ENCODE measurements around the gene OSBPL7. TPM values are rescaled to one million over a fixed set of nuclear protein-coding genes. Genes with fewer than 3 reads are reported as not detected.

The OSBPL7 gene
- total RNA-seq, 1 experiment from 2014 or later, result 20.5 TPM

GRCh38 chr17:47816111-47816735 is 5.4 kb downstream of the OSBPL7 start:
- ATAC-seq (no peak), DNase-seq (ENCODE audit: low read depth, low spot score) (no peak)
- no peak for TF ChIP-seq SP1 (IDR thresholded peaks at IDR 0.05; ENCODE audit: low read depth)
- TF ChIP-seq YY1 (IDR thresholded peaks at IDR 0.05; ENCODE audit: extremely low read depth, insufficient replicate concordance, low read depth, low read length), result no peak
- no peak for TF ChIP-seq ZBTB33 (IDR thresholded peaks at IDR 0.05; ENCODE audit: extremely low read depth, insufficient replicate concordance, low read length)
- no peak for TF ChIP-seq SIN3A (IDR thresholded peaks at IDR 0.05; ENCODE audit: low read depth)
- TF ChIP-seq RAD21 (IDR thresholded peaks at IDR 0.05; ENCODE audit: low read depth), result no peak
- TF ChIP-seq JUND (IDR thresholded peaks at IDR 0.05), result no peak
- no peak for TF ChIP-seq FOSL1 (IDR thresholded peaks at IDR 0.05; ENCODE audit: low read depth)
- no peak for TF ChIP-seq EZH2 (IDR thresholded peaks at IDR 0.05)
- TF ChIP-seq CTCF (IDR thresholded peaks at IDR 0.05 in 2 of 3, conservative IDR thresholded peaks at IDR 0.05 in 1 of 3; ENCODE audit: borderline replicate concordance in 1 of 3, insufficient read depth in 1 of 3, low read depth in 2 of 3, low read length in 2 of 3), result no peak
- TF ChIP-seq POLR2A (IDR thresholded peaks at IDR 0.05; ENCODE audit: borderline replicate concordance, extremely low read depth, insufficient read depth, insufficient read length), result no peak
- no peak for TF ChIP-seq ELF1 (IDR thresholded peaks at IDR 0.05; ENCODE audit: borderline replicate concordance, low read depth)
- TF ChIP-seq ZNF274 (IDR thresholded peaks at IDR 0.05; ENCODE audit: low read depth, low read length), result no peak
- no peak for TF ChIP-seq EZH2phosphoT487 (IDR thresholded peaks at IDR 0.05; ENCODE audit: borderline replicate concordance)
- TF ChIP-seq CBX3 (IDR thresholded peaks at IDR 0.05; ENCODE audit: low read depth), result no peak
- TF ChIP-seq REST (IDR thresholded peaks at IDR 0.05; ENCODE audit: low read depth), result no peak
- no peak for TF ChIP-seq ZFX (IDR thresholded peaks at IDR 0.05)
- TF ChIP-seq CEBPB (IDR thresholded peaks at IDR 0.05; ENCODE audit: low read depth), result no peak
- TF ChIP-seq MAX (IDR thresholded peaks at IDR 0.05), result no peak
- no peak for TF ChIP-seq ATF3 (IDR thresholded peaks at IDR 0.05)
- no peak for TF ChIP-seq EGR1 (IDR thresholded peaks at IDR 0.05; ENCODE audit: low read depth)
- no peak overlapping the region for H2AFZ ChIP-seq (ENCODE audit: low read depth, low read length, poor library complexity, severe bottlenecking)
- no peak overlapping the region for H3K4me3 ChIP-seq (replicated peaks in 1 of 2; ENCODE audit: low read depth in 1 of 2, low read length in 2 of 2)
- H3K36me3 ChIP-seq (ENCODE audit: control insufficient read depth in 1 of 2, insufficient read depth in 2 of 2, low read length in 2 of 2), result peaks cover 0 to 2% of the 10 kb centered on the region in 2 experiments; a peak in 2 of 4 replicates
- H3K27ac ChIP-seq (ENCODE audit: low read depth, low read length), result no peak overlapping the region
- no TSS peak for BruUV-seq (replicated peaks)
- no peak overlapping the region for H3K9ac ChIP-seq (ENCODE audit: low read length)
- no peaks in the 10 kb centered on the region for H3K9me3 ChIP-seq (ENCODE audit: control insufficient read depth in 1 of 2, insufficient read depth in 1 of 2, low read depth in 1 of 2, low read length in 2 of 2)
- no peaks in the 10 kb centered on the region for H3K79me2 ChIP-seq (ENCODE audit: insufficient read depth, low read length)
- H3K4me2 ChIP-seq (ENCODE audit: low read length), result no peak overlapping the region
- H3K27me3 ChIP-seq (ENCODE audit: insufficient read depth, low read length), result no peaks in the 10 kb centered on the region
- H3K9me2 ChIP-seq (ENCODE audit: insufficient read depth), result no peaks in the 10 kb centered on the region
- peaks cover 17 to 26% of the 10 kb centered on the region in 2 experiments for H3K4me1 ChIP-seq (ENCODE audit: control insufficient read depth in 1 of 2, insufficient read depth in 2 of 2, low read length in 2 of 2)
- no peaks in the 10 kb centered on the region for H4K20me1 ChIP-seq (ENCODE audit: insufficient read depth)
- intact Hi-C loops (cut with micrococcal nuclease), result no loop called here
- POLR2A ChIA-PET, result no interaction called here
- CTCF ChIA-PET, result no interaction called here
- RAD21 ChIA-PET (ENCODE audit: low non-redundant PET in 1 of 2, low total read pairs in 2 of 2, uncharacterized antibody in 2 of 2, unreplicated experiment in 2 of 2), result no interaction called here

Measured in HCT116 (cell line).